ENCODE data around the gene LSM11.

DNA sequence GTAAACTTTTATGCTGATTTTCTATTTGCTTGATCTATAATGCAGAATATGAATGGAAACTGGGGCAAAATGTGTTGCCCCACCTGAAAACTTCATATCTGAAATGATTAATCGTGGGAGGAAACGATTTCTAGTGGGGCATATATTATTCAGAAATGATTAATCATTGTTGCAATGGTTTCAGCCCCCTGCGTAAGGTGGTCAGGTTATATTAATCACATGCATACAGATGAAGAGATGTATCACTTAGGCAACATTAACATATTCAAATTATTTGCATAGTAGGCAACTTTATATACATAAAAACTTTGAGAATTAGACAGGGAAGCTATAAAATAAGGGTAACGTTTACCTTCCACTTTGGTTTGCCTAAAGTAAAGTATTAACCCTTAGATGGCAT lies 49.8 kb downstream of the LSM11 start:
- TF ChIP-seq EZH2 (IDR thresholded peaks at IDR 0.05) (no peak), POLR2AphosphoS5 (IDR thresholded peaks at IDR 0.05; ENCODE audit: borderline replicate concordance, low read depth, low read length) (no peak)
